ENCODE data around the gene LAD1.

- TF ChIP-seq CTCF (IDR thresholded peaks at IDR 0.05) (no peak), ZBTB33 (IDR thresholded peaks at IDR 0.05; ENCODE audit: borderline replicate concordance, low read depth) (no peak), TEAD4 (IDR thresholded peaks at IDR 0.05; ENCODE audit: borderline replicate concordance, insufficient read depth) (no peak), CHD2 (IDR thresholded peaks at IDR 0.05; ENCODE audit: low read length, partially characterized antibody) (no peak), REST (IDR thresholded peaks at IDR 0.05; ENCODE audit: low read depth, low read length) (no peak), FOXM1 (IDR thresholded peaks at IDR 0.05; ENCODE audit: low read depth) (no peak), SIN3A (IDR thresholded peaks at IDR 0.05; ENCODE audit: borderline replicate concordance, low read depth, low read length) (no peak), TAF1 (IDR thresholded peaks at IDR 0.05; ENCODE audit: borderline replicate concordance, low read depth, low read length) (no peak)
These were observed 44.8 kb downstream of the LAD1 start for GRCh38 chr1:201354151-201354900.

Data from SK-N-SH (cell line).